Activated naive CD4-positive, alpha-beta T cell treated with anti-CD3 and anti-CD28 coated beads, Interleukin-2, amount 50 U/mL, for 24 hours (primary cell): ENCODE data around the gene PID1.

Experiments used
- H3K27ac Mint-ChIP-seq: one replicate; pipeline ENCODE4 v1.8.0; 2021; ENCODE audit warnings: mild to moderate bottlenecking, mixed read lengths
- H3K27me3 Mint-ChIP-seq: one replicate; pipeline ENCODE4 v1.8.0; 2021; ENCODE audit warnings: mixed read lengths
- H3K36me3 Mint-ChIP-seq: one replicate; pipeline ENCODE4 v1.8.0; 2021; ENCODE audit warnings: mixed read lengths
- H3K4me1 Mint-ChIP-seq: one replicate; pipeline ENCODE4 v1.8.0; 2021; ENCODE audit warnings: mixed read lengths
- H3K4me3 Mint-ChIP-seq: one replicate; pipeline ENCODE4 v1.8.0; 2021; ENCODE audit warnings: mild to moderate bottlenecking, mixed read lengths
- H3K9me3 Mint-ChIP-seq: one replicate; pipeline ENCODE4 v1.8.0; 2021; ENCODE audit warnings: mixed read lengths

Gene PID1

GRCh38 chr2:229273006-229273722 is 2.1 kb upstream of the PID1 start:
- Mint-ChIP-seq H3K27ac (no peak overlapping the region), H3K9me3 (no peaks in the 10 kb centered on the region), H3K4me3 (no peak overlapping the region), H3K36me3 (no peaks in the 10 kb centered on the region), H3K27me3 (peaks cover 16% of the 10 kb centered on the region), H3K4me1 (no peaks in the 10 kb centered on the region)

DNA sequence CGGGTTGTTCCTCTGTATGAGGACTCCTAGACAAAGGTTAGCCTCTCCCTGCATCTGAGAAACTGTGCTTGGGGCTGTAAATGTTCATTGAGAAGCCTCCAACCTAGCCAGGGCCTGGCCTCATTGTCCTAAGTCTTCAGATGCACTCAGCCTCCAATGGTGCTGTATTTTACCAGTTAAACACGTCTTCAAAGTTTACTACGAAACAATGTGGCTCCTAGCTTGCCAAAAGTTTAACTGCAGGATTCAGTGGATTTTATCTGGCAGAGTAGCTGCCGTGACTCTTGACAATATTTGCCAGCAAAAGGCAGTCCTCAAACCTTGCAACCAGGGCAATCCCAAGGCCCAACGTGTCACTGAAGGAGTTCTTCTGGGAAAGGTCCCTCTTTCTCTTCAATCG is 1.1 kb downstream of the PID1 start:
- H3K27me3 Mint-ChIP-seq = peaks cover 16% of the 10 kb centered on the region
- no peaks in the 10 kb centered on the region for H3K36me3 Mint-ChIP-seq
- H3K4me1 Mint-ChIP-seq = no peaks in the 10 kb centered on the region
- no peak overlapping the region for H3K4me3 Mint-ChIP-seq
- no peaks in the 10 kb centered on the region for H3K9me3 Mint-ChIP-seq
- H3K27ac Mint-ChIP-seq = no peak overlapping the region

- Mint-ChIP-seq H3K4me3 (no peak overlapping the region), H3K27ac (no peak overlapping the region), H3K4me1 (no peaks in the 10 kb centered on the region), H3K36me3 (no peaks in the 10 kb centered on the region), H3K27me3 (peaks cover 17% of the 10 kb centered on the region), H3K9me3 (no peaks in the 10 kb centered on the region)
Observed at GRCh38 chr2:229269146-229269545, 1.9 kb downstream of the PID1 start.

- Mint-ChIP-seq H3K9me3 (no peaks in the 10 kb centered on the region), H3K27ac (no peak overlapping the region), H3K27me3 (peaks cover 14% of the 10 kb centered on the region), H3K4me1 (no peaks in the 10 kb centered on the region), H3K36me3 (no peaks in the 10 kb centered on the region), H3K4me3 (no peak overlapping the region)
Observed at GRCh38 chr2:229268626-229269025, 2.5 kb downstream of the PID1 start.

DNA sequence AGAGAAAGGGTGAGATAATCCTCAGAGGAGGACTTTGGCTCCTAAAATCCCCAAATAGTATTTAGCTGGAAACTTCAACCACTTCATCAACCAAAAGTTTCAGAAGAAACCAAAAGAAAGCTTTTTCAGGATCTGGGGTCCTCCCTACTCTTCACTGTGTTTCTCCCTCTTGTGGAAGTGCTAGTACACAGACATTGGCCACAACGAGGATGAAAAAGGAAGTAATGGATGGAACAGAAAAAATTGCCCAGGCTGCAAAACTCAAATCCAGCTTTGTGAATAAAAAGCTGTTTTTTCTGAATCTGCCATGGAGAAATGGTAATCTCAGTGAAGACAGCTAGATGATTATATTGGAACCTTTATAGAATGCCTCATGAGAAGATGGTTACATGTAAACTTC is 4.0 kb downstream of the PID1 start:
- H3K27ac Mint-ChIP-seq = no peak overlapping the region
- H3K9me3 Mint-ChIP-seq = no peaks in the 10 kb centered on the region
- no peak overlapping the region for H3K4me3 Mint-ChIP-seq
- no peaks in the 10 kb centered on the region for H3K4me1 Mint-ChIP-seq
- H3K27me3 Mint-ChIP-seq = peaks cover 10% of the 10 kb centered on the region
- H3K36me3 Mint-ChIP-seq = no peaks in the 10 kb centered on the region

GRCh38 chr2:229265727-229266126 is 5.4 kb downstream of the PID1 start:
- Mint-ChIP-seq H3K27me3 (peaks cover 7% of the 10 kb centered on the region), H3K36me3 (no peaks in the 10 kb centered on the region), H3K4me3 (no peak overlapping the region), H3K9me3 (peaks cover 2% of the 10 kb centered on the region), H3K27ac (no peak overlapping the region), H3K4me1 (no peaks in the 10 kb centered on the region)

DNA sequence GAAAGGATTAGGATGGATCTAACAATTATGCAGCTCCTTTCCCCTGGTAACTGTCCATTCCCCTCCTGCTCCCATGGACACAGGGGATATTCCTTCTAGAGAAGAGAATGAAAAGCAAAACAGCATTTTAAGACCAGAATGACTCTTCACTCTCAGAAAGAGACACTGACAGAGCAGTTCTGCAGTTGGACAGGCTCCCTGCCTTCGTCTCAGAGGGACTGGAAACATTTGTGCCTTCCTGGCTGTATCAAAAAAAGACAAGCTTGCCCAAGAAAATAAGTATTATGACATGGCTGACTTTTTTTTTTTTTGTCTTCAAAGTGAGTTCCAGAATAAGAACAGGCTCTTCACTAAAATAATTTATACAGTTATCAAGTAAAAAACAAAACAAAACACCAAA is 9.5 kb downstream of the PID1 start:
- H3K36me3 Mint-ChIP-seq = no peaks in the 10 kb centered on the region
- no peak overlapping the region for H3K4me3 Mint-ChIP-seq
- peaks cover 1% of the 10 kb centered on the region for H3K27me3 Mint-ChIP-seq
- H3K27ac Mint-ChIP-seq = no peak overlapping the region
- no peaks in the 10 kb centered on the region for H3K4me1 Mint-ChIP-seq
- H3K9me3 Mint-ChIP-seq = peaks cover 9% of the 10 kb centered on the region

DNA sequence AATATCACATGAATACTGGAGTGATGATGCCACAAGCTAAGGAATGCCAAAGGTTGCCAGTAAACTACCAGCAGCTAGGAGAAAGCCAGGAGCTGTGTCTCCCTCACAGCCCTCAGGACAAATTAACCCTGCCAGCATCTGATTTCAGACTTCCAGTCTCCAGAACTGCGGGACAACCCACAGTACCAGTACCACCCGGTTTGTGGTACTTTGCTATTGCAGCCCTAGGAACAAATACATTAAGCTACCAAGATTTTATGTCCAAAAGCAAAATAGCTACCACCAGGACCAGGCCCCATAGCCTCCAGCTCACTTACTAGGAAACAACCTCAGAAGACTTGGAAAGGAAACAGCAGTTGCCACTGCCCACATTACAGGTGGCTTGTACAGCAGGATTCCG is 10.0 kb downstream of the PID1 start:
- H3K27me3 Mint-ChIP-seq = peaks cover 1% of the 10 kb centered on the region

DNA sequence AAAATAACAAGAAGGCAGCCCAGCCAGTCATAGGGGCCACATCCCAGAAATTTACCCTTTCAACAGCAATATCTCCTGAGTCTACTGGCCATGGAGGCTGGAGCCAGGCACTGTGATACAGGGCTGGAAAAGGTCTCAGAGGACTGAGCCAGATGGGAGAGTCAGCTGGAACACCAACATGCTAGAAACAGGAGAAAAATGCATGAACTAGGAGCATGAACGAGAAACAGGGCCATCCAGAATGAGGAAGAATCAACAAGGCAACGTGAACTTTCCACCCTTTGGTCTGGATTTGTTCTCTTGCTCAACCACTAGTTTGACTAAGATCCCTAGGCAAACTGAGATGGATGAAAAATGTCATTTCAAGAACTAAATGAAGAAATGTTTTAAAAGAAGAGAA is 13.1 kb downstream of the PID1 start:
- no peak overlapping the region for H3K27ac Mint-ChIP-seq
- H3K4me3 Mint-ChIP-seq = no peak overlapping the region
- H3K27me3 Mint-ChIP-seq = no peaks in the 10 kb centered on the region
- H3K4me1 Mint-ChIP-seq = no peaks in the 10 kb centered on the region
- H3K9me3 Mint-ChIP-seq = peaks cover 9% of the 10 kb centered on the region
- no peaks in the 10 kb centered on the region for H3K36me3 Mint-ChIP-seq

More for the DNA sequence above, 10.0 kb downstream of the PID1 start:
- Mint-ChIP-seq H3K36me3 (no peaks in the 10 kb centered on the region), H3K27ac (no peak overlapping the region), H3K9me3 (peaks cover 9% of the 10 kb centered on the region), H3K4me1 (no peaks in the 10 kb centered on the region), H3K4me3 (no peak overlapping the region)

DNA sequence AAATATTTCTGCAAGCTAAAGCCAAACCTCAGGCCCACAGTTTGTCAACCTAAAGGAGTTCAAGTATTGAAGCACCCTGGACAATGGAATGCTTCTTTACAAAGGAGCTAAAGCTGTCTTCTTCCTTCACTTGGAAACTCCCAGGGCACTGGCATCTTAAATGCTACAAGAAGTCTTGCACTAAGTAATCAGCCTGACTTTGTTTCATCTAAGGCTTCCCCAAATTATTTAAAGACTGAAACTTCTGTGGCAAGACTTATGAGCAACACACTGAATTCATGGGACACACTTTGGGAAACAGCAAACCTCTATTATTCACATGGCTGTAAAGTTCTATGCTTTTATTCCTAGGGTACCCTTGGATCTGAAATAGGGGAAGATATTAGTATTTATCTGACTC is 14.7 kb downstream of the PID1 start:
- no peaks in the 10 kb centered on the region for H3K4me1 Mint-ChIP-seq
- no peaks in the 10 kb centered on the region for H3K36me3 Mint-ChIP-seq
- no peak overlapping the region for H3K4me3 Mint-ChIP-seq
- peaks cover 9% of the 10 kb centered on the region for H3K9me3 Mint-ChIP-seq
- no peak overlapping the region for H3K27ac Mint-ChIP-seq
- H3K27me3 Mint-ChIP-seq = no peaks in the 10 kb centered on the region

GRCh38 chr2:229254206-229254605 is 16.9 kb downstream of the PID1 start:
- Mint-ChIP-seq H3K4me1 (no peaks in the 10 kb centered on the region), H3K36me3 (no peaks in the 10 kb centered on the region), H3K27ac (no peak overlapping the region), H3K27me3 (no peaks in the 10 kb centered on the region), H3K9me3 (peaks cover 4% of the 10 kb centered on the region), H3K4me3 (no peak overlapping the region)

GRCh38 chr2:229252996-229253395 is 18.1 kb downstream of the PID1 start:
- H3K27ac Mint-ChIP-seq = no peak overlapping the region
- H3K9me3 Mint-ChIP-seq = peaks cover 3% of the 10 kb centered on the region
- H3K4me3 Mint-ChIP-seq = no peak overlapping the region
- H3K27me3 Mint-ChIP-seq = no peaks in the 10 kb centered on the region
- no peaks in the 10 kb centered on the region for H3K4me1 Mint-ChIP-seq
- H3K36me3 Mint-ChIP-seq = no peaks in the 10 kb centered on the region

GRCh38 chr2:229252280-229252679 is 18.8 kb downstream of the PID1 start:
- Mint-ChIP-seq H3K27me3 (no peaks in the 10 kb centered on the region), H3K27ac (no peak overlapping the region), H3K4me1 (no peaks in the 10 kb centered on the region), H3K9me3 (no peaks in the 10 kb centered on the region), H3K4me3 (no peak overlapping the region), H3K36me3 (no peaks in the 10 kb centered on the region)

DNA sequence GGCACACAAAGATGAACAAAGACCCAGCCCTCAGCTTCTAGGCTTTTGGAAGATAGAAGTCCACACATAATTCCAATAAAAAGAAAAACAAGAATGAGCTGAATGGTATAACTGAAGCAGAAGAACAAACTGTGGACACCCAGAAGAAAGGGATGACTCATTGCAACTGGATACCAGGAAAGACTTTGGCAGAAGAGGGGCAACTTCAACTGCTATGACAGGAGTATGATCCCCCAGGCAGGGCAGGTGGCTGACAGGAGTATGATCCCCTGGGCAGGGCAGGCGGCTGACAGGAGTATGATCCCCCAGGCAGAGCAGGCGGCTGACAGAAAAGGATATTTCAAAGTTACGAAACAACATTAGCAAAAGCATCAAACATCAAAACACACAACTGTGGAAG is 21.6 kb downstream of the PID1 start:
- H3K4me3 Mint-ChIP-seq = no peak overlapping the region
- H3K36me3 Mint-ChIP-seq = no peaks in the 10 kb centered on the region
- no peak overlapping the region for H3K27ac Mint-ChIP-seq
- no peaks in the 10 kb centered on the region for H3K9me3 Mint-ChIP-seq
- H3K4me1 Mint-ChIP-seq = no peaks in the 10 kb centered on the region
- no peaks in the 10 kb centered on the region for H3K27me3 Mint-ChIP-seq

- Mint-ChIP-seq H3K4me1 (no peaks in the 10 kb centered on the region), H3K36me3 (no peaks in the 10 kb centered on the region), H3K27ac (no peak overlapping the region), H3K9me3 (peaks cover 9% of the 10 kb centered on the region), H3K4me3 (no peak overlapping the region), H3K27me3 (no peaks in the 10 kb centered on the region)
Observed at GRCh38 chr2:229246334-229246733, 24.8 kb downstream of the PID1 start.

GRCh38 chr2:229244975-229245374 is 26.1 kb downstream of the PID1 start:
- H3K36me3 Mint-ChIP-seq = no peaks in the 10 kb centered on the region
- H3K27me3 Mint-ChIP-seq = no peaks in the 10 kb centered on the region
- no peak overlapping the region for H3K4me3 Mint-ChIP-seq
- no peak overlapping the region for H3K27ac Mint-ChIP-seq
- H3K4me1 Mint-ChIP-seq = no peaks in the 10 kb centered on the region
- H3K9me3 Mint-ChIP-seq = peaks cover 14% of the 10 kb centered on the region

DNA sequence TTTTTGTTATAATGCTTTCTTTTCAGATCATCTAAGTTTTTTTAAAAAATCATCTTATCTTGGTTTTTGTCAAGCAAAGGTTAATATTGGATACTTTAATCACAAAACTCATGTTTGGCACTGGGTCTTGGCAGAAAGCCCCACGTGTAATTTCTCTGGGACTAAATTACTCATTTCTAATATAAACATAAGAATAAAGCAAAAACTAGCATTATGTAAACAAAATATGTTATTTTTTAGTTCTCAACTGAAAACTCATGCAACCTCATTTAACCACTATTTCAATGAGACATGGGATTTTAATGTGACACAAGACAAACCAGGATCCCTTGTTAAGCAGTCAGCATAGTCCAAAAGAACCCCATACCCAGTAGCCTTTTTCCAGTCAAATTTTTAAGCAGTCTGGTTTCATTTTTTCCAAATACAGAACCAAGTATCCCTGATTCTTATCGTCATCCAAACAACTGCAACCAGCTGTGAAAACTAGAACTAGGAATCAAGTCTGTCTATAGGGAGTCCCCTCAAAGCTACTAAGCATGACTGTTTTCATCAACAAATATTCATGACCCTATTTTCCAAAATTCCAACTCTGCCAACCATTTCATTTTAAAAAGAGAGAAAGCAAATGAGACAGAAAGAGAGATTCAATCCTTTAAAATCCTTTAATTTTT is 27.1 kb downstream of the PID1 start:
- H3K4me1 Mint-ChIP-seq = no peaks in the 10 kb centered on the region
- H3K9me3 Mint-ChIP-seq = peaks cover 14% of the 10 kb centered on the region
- H3K36me3 Mint-ChIP-seq = no peaks in the 10 kb centered on the region

More for the DNA sequence above, 27.1 kb downstream of the PID1 start:
- Mint-ChIP-seq H3K4me3 (no peak overlapping the region), H3K27me3 (no peaks in the 10 kb centered on the region), H3K27ac (no peak overlapping the region)
